GM08714 (cell line): ENCODE measurements around the gene C16orf82.

Source experiments
- H3K4me3 ChIP-seq: fragments of 200-500 bp; sonication (Bioruptor generic); 2 replicates; pipeline ENCODE4 v1.5.1; 2014; ENCODE audit warnings: mild to moderate bottlenecking, low read length, inconsistent platforms
- ZNF274 ChIP-seq: IDR thresholded peaks from 2 replicates; pipeline ENCODE4 v1.6.1; 2012; ENCODE audit warnings: mild to moderate bottlenecking, low read depth, low read length

The C16orf82 gene

DNA sequence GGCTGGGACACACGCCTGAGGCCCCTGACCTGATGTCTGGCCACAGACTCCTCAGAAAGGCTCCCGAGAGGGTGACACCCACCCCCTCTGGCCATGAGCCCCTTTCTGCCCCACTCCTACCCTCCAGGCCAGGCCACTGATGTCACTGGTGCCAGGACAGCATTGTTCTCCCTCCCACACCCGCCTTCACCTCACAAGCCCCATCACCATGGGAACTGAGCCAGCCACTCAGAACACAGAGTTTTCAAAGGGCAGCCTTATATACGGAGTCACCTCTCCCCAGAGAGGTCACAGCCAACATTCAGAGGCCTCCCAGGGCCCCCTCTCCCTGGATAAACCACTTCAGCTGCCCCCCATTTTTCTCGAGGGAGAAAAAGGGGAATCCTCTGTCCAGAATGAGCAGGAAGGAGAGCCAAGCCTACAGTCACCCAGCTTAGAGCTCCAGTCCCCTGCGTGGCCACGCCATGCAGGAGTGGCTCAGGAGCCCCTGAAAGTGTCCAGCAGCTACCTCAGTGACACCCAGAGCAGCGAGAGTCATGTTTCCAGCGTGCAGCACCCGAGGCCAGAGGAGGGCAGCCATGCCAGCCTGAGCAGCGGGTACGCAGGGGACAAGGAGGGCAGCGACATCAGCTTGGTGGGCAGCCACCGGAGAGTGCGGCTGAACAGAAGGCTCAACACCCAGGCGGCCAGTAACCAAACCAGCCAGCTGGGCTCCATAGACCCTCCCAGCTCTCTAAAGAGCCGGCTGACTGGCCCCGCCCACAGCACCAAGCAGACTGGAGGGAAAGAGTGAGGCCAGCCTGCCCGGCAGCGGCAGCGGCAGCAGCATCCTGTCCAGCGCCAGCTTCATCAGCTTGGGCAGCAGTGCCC lies at the start of gene C16orf82:
Gene C16orf82 (plus strand): TSS at position 260 of the 870 bp plus-strand sequence.
- H3K4me3 ChIP-seq = no peak within 1 kb of the TSS
- no peak for TF ChIP-seq ZNF274

DNA sequence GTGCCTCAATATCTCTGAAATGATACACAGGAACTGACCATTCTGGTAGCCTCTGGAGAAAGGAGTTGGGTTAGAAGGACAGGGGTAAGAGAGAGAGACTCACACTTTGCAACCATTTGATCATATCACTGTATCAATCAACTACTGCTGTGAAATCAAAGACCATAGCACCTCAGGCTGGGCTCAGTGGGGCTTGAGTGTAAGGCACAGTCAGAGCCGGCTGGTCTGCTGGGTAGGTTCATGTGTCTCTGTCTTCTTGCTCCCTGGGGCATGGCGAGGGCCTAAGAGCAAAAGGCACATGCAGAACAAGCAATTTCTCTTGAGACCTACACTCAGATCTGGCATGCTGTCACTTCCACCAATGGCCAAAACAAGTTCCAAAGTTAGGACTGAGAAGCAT lies 46.7 kb upstream of the C16orf82 start:
- H3K4me3 ChIP-seq = no peak overlapping the region
- TF ChIP-seq ZNF274 = no peak

DNA sequence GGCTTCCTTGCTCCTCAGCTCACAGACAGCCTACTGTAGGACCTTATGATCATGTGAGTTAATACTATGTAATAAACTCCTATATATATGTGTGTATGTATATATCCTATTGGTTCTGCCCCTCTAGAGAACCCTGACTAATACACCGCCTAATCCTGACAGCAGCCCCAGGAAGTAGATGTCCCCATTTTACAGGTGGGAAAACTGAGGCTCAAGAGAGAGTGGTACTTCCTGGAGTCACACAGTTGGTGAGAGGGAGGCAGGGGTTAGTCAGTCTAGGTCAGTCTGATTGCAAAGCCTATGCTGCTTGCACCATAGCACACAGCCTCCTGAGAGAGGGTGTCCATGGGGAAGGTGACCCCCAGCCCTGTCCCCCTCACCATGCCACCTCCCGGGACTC lies 42.7 kb upstream of the C16orf82 start:
- no peak overlapping the region for H3K4me3 ChIP-seq
- TF ChIP-seq ZNF274 = no peak

DNA sequence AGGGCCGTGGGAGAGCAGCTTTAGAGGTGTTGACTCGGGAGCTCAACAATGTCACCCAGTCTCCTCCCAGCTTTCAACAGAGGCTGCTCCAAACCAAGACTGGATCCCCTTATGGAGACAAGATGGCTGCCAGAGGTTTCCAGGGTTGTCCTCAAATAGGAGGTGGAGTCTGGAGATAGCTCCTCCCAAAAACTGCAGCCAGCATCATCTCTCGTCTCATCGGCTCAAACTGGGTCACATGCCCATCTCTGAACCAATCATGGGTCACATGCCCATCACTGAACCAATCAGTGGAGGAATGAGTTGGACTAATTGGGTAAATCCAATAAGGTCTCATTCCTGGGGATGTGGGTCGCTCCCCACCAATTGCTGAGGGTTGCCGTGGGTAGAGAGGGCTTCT lies 41.1 kb upstream of the C16orf82 start:
- no peak for TF ChIP-seq ZNF274
- H3K4me3 ChIP-seq = no peak overlapping the region

DNA sequence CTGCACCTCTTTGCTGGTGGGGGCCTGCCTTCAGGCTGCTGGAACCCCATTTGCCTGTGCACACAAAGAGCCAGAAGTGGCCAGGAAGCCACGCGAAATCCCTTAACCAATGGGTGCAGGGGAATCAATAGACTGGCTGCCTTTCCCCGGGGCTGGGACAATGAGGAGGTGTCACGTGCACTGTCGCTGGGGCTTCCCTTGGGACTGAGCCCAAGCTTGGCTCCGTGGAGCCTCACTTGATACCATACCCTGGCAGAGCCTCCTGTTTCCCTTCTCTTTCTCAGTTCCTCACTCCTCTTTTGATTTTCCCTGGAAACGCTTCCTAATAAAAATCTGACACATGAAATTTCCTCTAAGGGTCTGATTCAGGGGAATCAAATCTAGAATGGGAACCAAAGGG lies 38.8 kb upstream of the C16orf82 start:
- no peak for TF ChIP-seq ZNF274
- no peak overlapping the region for H3K4me3 ChIP-seq

DNA sequence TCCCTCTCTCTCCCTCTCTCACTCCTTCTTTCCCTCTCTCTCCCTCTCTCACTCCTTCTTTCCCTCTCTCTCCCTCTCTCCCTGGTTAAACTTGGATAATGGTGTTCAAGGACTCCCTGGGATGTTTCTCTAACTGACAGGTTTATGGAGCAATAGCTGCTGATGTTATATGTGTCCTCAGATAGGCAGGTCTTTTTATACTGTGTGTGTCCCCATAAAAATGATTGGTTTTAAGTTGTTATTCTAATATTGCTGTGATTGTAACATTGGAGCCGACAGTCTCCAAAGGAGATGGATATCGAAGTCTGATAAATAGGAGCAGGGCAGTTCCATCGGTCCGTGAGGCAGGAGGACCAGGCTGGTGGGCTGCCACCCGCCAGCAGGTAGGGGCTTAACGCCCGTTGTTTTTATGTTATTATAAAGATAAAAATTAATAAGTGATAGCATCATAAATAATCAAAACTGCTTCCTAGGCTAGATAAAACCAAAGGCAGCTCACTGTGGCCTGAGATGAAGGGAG lies 38.1 kb upstream of the C16orf82 start:
- H3K4me3 ChIP-seq = no peak overlapping the region
- TF ChIP-seq ZNF274 = no peak

DNA sequence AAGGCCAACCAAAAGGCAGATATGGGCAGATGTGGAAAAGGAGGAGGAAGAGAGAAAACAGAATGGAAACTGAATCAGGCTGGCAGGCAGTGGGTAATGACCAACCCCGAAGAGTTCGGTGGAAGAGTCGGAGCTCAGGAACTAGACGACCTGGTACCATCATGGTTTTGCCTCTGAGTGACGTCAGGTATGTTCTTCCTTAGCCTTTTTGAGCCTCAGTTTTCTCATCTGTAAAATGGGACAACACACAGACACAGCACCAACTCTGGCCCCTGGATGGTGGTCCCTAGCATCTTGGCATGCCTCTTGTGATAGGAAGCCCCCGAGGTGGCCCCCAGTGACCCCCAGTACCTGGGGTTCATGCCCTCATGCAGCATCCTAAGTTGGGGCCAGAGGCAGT lies 37.2 kb upstream of the C16orf82 start:
- no peak for TF ChIP-seq ZNF274

DNA sequence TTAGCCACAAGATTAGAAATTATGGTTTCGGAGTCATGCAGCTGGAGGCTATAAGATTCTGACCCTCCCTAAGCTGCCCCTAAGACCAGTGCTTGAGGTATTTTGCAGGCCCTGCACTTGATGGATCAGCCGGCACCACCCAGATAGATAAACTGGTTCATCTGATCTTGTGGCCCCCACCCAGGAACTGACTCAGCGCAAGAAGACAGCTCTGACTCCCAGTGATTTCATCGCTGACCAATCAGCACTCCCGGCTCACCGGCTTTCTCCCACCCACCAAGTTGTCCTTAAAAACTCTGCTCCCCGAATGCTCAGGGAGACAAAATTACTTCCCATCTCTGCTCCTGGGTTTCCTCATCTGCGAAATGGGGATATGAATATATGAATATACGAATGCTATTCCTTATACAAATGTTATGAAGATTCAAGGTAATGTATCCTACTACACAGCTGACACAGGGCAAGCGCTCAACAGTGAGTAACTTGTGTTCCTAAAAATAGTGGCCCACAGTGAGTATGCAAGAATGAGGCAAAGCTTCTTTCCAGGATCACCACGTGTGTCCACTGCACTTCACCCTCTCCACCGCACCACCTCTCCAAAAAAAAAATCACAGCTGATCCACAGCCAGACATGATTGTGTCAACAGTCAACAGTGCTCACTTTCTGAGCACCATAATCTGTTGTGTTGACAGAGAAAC lies 33.3 kb upstream of the C16orf82 start:
- no peak overlapping the region for H3K4me3 ChIP-seq
- no peak for TF ChIP-seq ZNF274

More for the DNA sequence above, 37.2 kb upstream of the C16orf82 start:
- no peak overlapping the region for H3K4me3 ChIP-seq

DNA sequence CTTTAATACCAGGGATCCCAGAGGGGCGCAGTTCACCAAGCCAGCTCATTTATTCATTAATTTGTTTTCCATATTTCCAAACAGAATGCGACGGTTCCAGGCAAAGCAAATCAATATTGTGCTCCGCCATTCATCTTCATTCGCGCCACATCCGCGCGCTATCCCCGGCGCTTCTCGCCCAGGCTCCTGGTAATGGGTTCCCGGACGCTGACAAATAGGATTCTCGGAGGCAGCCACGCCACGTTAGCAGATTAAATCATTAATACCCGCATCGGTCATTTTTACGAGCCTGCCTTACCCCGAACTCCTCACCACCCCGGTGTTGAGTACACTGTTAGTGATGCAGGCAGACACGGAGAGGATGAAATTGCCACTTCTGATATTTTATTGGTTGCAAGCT lies 26.0 kb upstream of the C16orf82 start:
- no peak for TF ChIP-seq ZNF274
- no peak overlapping the region for H3K4me3 ChIP-seq

DNA sequence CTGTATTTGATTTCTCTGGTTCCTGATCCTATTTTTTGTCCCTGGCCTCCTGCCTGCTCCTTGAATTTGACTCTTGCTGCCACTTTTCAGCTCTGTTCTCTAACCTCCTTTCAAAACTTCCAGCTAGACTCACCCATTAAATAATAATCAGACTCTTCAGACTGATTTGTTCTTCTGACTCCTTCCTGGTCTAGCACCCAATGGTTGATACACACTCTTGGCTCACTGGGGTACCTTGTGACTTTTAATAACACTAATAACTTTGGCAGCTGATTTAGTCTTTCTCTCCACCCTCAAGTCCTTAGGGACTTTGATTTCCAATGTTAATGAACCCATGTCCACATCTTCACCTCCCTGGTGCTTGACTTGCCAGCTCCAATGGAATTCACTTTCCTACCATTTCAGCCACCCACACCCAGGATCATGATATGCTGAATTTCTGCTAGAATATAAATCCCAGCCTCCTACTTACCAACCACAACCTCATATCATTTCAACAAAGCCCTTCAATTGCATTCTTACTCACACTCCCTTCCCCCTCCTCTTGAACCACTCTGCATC lies 19.7 kb upstream of the C16orf82 start:
- no peak overlapping the region for H3K4me3 ChIP-seq
- no peak for TF ChIP-seq ZNF274

DNA sequence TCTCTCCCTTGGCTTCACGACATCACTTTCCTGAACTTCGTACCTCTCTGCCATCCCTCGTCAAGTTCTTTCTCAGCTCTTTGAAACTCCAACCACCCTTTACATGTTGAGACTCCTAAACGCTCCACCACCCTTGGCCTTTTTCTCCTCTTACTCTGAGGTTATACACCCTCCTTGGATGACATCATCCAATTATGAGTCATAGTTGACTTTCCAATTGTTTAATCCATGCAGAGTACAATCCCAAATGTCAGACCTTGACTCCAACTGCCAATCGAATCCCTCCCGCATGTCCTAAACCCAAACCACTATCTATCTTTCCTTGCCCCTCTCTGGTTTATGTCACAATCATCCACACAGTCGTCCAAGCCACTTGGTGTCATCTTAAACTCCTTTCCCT lies 18.4 kb upstream of the C16orf82 start:
- no peak for TF ChIP-seq ZNF274
- no peak overlapping the region for H3K4me3 ChIP-seq

DNA sequence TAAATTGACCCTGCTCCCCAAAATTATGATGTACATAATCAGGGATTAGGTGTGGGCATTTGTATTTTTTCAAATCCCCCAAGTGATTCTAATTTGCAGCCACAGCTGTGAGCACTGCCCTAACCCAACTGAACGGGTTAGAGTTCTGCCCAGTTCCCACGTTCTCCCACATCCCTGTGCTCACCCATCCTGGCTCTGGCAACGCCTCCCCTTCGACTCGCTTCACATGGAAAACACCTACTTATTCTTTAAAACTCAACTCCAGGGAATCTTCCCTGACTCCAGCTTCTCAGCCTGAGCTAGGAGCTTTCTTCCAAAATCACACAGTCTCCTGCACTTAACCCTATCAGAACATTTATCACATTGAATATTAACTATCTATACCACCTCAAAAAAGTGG lies 17.6 kb upstream of the C16orf82 start:
- no peak for TF ChIP-seq ZNF274
- no peak overlapping the region for H3K4me3 ChIP-seq

DNA sequence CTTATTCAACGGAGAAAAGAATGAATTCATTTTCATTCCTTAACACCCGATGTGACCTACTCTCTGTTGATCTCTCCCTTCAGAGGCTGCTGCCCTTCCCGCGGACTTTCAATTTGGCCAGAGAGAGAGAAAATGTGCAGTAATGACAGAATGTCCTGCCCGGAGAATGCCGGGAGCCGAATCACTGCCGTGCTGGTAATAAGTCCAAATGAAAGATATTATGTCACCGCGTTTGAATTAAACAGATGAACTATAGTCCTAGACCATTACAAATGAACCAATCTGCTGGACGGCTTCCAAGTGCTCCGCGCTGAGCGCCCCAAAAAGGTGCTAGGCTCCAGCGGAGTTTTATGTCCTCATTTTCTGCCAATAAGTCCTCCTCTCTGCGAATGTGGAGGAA lies 14.7 kb upstream of the C16orf82 start:
- H3K4me3 ChIP-seq = no peak overlapping the region
- TF ChIP-seq ZNF274 = no peak

DNA sequence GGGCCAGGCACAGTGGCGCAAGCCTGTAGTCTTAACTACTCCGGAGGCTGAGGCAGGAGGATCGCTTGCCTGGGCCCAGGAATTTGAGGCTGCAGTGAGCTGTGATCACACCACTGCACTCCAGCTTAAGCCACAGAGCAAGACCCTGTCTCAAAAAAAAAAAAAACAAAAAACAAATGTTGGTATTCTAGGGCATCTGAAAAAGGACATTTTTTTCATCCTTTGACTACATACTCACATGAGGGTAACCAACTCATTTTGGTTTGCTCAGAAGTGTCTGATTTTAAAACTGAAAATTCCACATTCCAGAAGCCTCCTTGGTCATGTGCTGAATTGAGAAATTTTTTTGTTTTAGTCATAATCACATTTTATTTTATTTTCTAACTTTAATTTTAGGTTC lies 12.7 kb upstream of the C16orf82 start:
- no peak overlapping the region for H3K4me3 ChIP-seq
- TF ChIP-seq ZNF274 = no peak

DNA sequence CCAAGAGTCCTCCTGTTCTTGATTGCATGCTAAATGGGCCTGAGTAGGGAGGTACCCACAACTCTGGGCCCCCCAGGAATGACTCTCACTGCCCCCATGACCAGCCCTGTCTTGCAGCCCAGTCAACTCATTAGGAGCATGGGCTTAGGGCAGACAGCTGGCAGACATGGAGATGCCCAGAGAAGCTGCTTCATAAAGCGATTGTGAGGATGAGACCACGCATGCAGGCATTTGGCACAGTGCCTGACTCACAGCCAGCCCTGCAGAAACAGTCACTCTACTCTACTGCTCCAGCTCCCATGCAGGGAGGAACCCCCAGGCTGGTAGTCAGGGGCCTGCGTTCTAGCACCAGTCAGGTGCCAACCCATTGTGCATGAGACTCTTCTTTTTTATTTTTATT lies 8.4 kb upstream of the C16orf82 start:
- TF ChIP-seq ZNF274 = no peak
- H3K4me3 ChIP-seq = no peak overlapping the region

DNA sequence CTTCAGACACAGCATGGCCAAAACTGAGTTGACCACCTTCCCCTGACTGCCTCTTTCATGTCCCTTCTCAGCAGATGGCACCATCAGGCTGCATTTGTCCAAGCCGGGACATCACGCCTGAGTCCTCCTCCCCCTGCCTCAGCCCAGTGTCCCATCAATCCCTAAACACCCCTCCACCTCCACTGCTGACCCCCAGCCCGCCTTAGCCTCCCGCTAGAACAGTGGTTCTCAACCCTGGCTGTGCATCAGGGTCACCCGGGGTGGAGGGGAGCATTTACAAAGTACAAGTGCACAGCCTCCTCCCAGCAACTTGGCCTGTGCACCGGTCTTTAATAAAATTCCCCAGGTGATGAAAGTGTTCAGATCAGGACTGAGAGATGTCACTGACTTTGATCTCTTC lies 4.0 kb downstream of the C16orf82 start:
- H3K4me3 ChIP-seq = no peak overlapping the region

More for the DNA sequence above, 4.0 kb downstream of the C16orf82 start:
- TF ChIP-seq ZNF274 = no peak
